Fibroblast of skin of right quadriceps (primary cell): ENCODE data around the gene IGF2BP2.
"Not testable (repeated sequence)": the region's sequence is repeated elsewhere in the genome, so short reads cannot be mapped to it uniquely, and the experiment has no call there.

ENCODE experiments used
- DNase-seq: peaks from one replicate; pipeline ENCODE4 v3.0.0-alpha.2; 2013

Gene IGF2BP2

GRCh38 chr3:185708392-185708791, 116.5 kb downstream of the IGF2BP2 start:
- DNase-seq, result no peak

DNA sequence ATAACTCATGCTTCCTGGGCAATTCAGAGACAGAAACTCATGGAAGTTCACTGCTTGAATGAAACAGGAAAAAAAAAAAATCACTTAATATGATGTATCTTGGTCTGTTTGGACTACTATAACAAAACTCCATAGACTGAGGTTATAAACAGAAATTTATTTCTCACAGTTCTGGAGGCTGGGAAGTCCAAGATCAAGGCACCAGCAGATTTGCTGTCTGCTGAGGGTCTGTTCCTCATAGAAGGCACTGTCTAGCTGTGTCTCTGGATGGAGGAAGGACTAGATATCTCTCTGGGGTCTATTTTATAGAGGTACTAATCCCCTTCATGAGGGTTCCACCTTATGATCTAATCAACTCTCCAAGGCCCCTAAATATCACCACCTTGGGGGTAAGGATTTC, 119.3 kb downstream of the IGF2BP2 start:
- no peak for DNase-seq

GRCh38 chr3:185702262-185703225, 122.3 kb downstream of the IGF2BP2 start:
- DNase-seq, result no peak

- no peak for DNase-seq
Measured at GRCh38 chr3:185701611-185702261, 123.1 kb downstream of the IGF2BP2 start.

DNA sequence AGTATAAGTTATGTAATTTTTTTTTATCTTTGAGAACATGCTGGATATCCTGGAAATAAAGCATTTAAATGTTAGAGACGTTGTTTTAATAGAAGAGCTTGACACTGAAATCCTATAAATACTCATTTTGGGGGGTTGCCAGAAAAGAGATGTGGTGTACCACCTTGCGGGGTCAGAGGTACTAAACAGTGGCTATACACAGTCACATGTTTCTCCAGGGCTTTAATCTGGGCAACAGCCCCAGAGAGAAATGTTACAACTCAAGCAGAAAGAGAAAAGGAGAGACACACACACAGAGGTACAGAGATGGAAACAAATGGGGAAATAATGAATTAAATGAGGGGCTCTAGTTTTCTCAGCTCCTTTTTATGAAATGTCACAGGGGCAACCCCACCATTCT, 124.9 kb downstream of the IGF2BP2 start:
- DNase-seq, result no peak

DNA sequence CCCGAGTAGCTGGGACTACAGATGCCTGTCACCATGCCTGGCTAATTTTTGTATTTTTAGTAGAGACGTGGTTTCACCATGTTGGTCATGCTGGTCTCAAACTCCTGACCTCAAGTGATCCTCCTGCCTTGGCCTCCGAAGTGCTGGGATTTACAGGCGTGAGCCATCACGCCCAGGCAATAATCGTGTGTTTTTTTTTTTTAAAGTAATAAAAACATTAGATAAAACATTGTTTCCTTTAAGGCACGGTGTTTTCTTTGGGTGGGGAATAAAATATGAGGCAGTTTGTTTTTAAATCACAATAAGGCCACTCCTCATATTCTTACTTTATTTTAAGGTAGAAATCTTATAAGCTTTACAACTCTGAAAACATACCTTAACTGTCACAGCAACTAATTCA, 127.6 kb downstream of the IGF2BP2 start:
- DNase-seq, result not testable (repeated sequence)

- DNase-seq, result no peak
Measured at GRCh38 chr3:185696039-185696438, 128.8 kb downstream of the IGF2BP2 start.

GRCh38 chr3:185693985-185694653, 130.7 kb downstream of the IGF2BP2 start:
- DNase-seq, result peak; percentile 59

- no peak for DNase-seq
Measured at GRCh38 chr3:185691622-185692021, 133.2 kb downstream of the IGF2BP2 start.

- DNase-seq, result peak; percentile 52
Measured at GRCh38 chr3:185687271-185687878, 137.5 kb downstream of the IGF2BP2 start.

DNA sequence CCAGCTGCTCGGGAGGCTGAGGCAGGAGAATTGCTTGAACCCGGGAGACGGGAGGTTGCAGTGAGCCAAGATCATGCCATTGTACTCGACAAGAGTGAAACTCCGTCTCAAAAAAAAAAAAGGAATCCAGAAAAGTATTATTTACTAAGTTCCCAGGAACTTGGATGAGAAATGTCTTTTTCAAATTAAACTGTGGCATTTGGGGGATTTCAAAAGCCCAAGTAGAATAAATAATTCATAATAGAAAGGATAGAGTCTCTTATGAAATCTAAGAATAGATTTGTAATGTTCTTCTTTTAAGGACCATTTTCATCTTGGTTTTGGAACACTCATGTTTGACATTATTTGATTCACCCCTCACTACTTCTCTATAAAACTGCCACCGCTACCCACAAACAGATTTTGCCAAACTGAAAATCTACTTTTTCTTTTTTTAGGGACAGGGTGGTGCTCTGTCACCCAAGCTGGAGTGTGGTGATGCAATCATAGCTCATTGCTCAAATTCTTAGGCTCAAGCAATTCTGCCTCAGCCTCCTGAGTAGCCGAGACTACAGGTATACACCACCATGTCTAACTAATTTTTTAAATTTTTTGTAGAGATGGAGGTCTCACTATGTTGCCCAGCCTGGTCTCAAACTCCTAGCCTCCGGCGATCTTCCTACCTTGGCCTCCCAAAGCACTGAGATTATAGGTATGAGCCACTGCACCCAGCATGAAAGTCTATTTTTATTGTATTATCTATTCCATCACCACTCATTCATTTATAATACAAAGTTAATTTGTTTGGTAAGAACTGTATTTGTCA, 139.4 kb downstream of the IGF2BP2 start:
- no peak for DNase-seq

DNA sequence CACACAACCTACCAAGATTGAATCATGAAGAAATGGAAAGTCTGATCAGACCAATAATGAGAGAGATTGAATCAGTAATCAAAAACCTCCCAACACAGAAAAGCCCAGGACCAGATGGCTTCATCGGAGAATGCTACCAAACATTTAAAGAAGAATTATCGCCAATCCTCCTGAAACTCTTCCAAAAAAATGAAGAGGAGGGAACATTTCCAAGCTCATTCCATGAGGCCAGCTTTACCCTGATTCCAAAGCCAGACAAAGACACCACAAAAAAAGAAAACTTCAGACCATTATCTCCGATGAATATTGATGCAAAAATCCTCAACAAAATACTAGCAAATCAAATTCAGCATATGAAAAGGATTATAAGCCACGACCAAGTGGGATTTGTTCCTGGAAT, 144.6 kb downstream of the IGF2BP2 start:
- peak; percentile 28 for DNase-seq

- no peak for DNase-seq
Measured at GRCh38 chr3:185678027-185678426, 146.8 kb downstream of the IGF2BP2 start.

DNA sequence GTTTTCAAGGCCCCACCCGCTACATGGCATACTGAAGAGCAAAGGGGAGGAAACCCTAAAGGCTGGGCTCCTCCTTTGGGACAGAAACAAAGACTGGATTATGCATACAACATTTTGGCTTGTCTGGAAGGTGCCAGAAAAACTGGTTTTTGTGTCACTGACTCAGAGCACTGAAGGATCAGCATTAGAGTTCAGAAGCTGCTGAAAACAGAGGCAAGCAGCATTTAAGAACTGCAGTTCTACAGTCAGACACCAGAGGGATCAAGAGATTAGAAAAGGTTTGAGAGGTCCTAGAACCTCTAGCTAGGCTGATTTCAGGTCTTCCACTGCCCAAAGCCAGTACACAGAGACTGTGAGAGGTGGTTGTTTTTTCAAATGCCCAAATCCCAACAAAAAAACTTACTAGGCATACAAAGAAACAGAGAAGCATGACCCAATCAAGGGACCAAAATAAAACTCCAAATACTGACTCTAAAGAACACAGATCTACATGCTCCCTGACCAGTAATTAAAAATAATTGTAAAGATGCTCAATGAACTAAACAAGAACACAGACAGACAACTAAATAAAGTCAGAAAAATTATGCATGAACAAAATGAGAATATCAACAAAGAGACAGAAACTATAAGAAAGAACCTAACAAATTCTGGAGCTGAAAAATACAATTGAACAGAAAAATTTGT, 147.6 kb downstream of the IGF2BP2 start:
- DNase-seq, result peak; percentile 72

DNA sequence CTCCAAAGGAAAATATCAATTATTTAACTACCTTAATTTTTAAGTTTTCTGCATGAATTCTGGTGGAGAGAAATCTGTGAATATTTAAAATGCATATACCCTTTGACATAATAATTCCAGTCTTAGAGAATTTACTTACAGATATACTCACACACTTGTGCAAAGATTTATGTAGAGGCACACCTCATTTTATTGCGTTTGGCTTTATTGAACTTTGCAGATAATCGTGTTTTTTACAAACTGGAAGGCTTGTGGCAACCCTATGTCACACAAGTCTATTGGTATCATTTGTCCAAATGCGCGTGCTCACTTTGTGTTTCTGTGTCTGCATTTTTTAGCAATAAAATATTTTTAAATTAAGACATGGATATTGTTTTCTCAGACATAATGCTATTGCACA, 157.3 kb downstream of the IGF2BP2 start:
- no peak for DNase-seq

DNA sequence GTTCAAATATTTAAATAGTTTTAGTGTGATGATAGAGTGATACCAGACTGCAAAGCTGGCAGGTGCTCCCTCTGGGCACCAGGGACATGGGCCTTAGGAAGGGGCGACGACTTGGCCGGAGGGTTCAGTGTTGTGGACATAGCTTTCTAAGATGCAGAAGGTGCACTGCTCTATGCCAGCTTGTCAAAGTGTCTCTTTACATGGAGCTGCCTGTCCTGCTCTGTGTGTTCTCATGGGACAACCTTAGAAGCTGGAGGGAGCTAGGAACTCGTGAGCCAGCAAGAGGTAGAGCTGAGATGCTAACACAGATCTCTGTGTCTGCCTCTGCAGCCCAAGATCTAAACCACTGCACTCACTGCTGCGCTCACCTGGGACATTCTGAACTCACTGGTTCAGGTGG, 160.9 kb downstream of the IGF2BP2 start:
- DNase-seq, result no peak

DNA sequence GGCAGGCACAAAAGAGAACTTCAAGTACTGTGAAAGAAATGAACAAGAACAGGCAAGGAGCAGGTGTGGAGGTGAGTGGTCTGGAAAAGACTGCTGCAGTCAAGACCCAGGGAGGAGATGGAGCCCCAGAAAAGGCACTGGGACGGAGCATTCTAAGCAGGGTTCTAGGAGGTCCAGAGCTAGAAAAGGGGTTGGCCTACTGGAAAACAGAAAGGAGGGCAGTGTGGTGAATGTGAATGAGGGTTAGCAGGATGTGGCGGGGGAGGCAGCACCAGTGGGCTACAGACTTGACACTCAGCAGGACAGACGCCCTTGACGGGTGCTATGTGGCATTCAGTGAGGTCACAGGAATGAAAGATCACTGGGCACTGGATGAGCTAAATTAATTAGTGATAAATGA, 163.1 kb downstream of the IGF2BP2 start:
- DNase-seq, result no peak

GRCh38 chr3:185661296-185661695, 163.5 kb downstream of the IGF2BP2 start:
- not testable (repeated sequence) for DNase-seq

- peak; percentile 79 for DNase-seq
Measured at GRCh38 chr3:185659942-185660921, 164.6 kb downstream of the IGF2BP2 start.

DNA sequence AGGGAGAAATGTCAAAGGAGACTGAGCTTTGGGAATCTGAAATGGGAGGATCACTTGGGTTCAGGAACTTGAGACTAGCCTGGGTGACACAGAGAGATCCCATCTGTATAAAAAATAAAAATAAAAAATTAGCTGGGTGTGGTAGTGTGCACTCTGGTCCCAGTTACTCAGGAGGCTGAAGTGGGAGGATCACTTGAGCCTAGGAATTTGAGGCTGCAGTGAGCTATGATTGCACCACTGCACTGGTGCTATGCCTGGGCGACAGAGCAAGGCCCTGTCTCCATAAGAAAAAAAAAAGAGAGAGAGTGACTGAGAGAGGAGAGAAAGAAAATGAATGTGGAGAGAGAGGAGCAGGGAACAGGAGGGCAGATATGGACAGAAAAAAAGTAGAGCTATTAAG, 165.9 kb downstream of the IGF2BP2 start:
- DNase-seq, result no peak
